H7 (cell line): Measurements from ENCODE around the gene JARID2. TPM values are rescaled to one million over a fixed set of nuclear protein-coding genes. Genes with fewer than 3 reads are reported as not detected.
"Not testable (repeated sequence)": the region's sequence is repeated elsewhere in the genome, so short reads cannot be mapped to it uniquely, and the experiment has no call there.

Source experiments
- DNase-seq: peaks from one replicate; pipeline ENCODE4 v3.0.0; 2012
- H3K27me3 ChIP-seq: 2 replicates; pipeline ENCODE4 v1.6.0; 2011; ENCODE audit warnings: mild to moderate bottlenecking, low read length; ENCODE audit not compliant: control insufficient read depth, insufficient read depth
- H3K36me3 ChIP-seq: replicated peaks from 2 replicates; pipeline ENCODE4 v1.5.1; 2011; ENCODE audit warnings: low read length; ENCODE audit not compliant: control insufficient read depth, insufficient read depth
- H3K4me3 ChIP-seq: 2 replicates; pipeline ENCODE4 v1.5.1; 2011; ENCODE audit warnings: low read depth, mild to moderate bottlenecking, control low read depth, low read length, moderate library complexity; ENCODE audit not compliant: insufficient read depth
- total RNA-seq: library from RNA; depleted of rRNA; stranded (reverse); fragments of >200 nt; shearing (Covaris generic); gene quantifications from 2 replicates; pipeline ENCODE4 v1.2.3, GENCODE V29; 2014

JARID2 gene
- total RNA-seq, 1 experiment from 2014 or later: 95.2 TPM

DNA sequence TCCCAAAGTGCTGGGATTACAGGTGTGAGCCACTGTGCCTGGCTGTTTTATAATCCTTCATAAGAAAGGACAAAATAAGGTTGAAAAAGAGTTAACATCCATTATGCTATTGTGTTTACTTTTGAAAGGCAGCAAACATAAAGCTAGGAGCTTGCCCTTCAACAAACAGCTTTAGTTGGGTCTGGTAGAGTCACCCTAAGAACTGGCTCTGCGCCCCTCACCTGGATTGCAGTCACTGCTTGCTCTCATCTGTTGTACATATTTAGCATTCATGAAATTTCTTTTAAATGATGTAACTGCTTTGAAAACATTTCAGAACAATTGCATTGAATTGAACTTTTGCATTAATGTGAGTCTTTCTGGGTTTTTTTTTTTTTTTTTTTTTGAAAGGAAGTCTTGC lies 38.9 kb downstream of the JARID2 start:
- no peaks in the 10 kb centered on the region for H3K27me3 ChIP-seq
- H3K4me3 ChIP-seq: no peak overlapping the region
- no peak for DNase-seq
- H3K36me3 ChIP-seq: peaks cover 5% of the 10 kb centered on the region

GRCh38 chr6:15285682-15286294 lies 39.9 kb downstream of the JARID2 start:
- DNase-seq: no peak
- Histone ChIP-seq H3K4me3 (no peak overlapping the region), H3K36me3 (peaks cover 5% of the 10 kb centered on the region), H3K27me3 (no peaks in the 10 kb centered on the region)

GRCh38 chr6:15287670-15288375 lies 42.0 kb downstream of the JARID2 start:
- Histone ChIP-seq H3K36me3 (peaks cover 7% of the 10 kb centered on the region), H3K27me3 (no peaks in the 10 kb centered on the region), H3K4me3 (no peak overlapping the region)
- DNase-seq: no peak

DNA sequence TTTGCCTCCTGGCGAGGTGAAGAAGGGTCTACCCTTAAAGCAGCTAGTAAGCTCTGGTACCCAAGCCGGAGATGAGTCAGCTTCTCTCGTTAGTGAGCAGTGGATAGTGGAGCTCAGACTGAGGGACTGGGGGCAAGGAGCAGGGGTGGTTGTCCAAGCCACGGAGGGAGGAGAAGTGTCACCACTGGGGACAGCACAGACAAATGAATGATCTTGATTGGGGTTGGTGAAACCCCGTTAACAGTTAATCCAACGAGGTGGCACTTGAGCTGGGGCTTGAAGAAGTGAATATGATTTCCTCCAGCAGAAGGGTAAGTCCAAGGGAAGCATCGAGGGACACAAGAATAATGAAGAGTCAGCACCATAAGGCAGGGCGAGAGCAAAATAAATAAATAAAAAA lies 43.0 kb downstream of the JARID2 start:
- DNase-seq: no peak
- Histone ChIP-seq H3K36me3 (peaks cover 9% of the 10 kb centered on the region), H3K4me3 (no peak overlapping the region), H3K27me3 (no peaks in the 10 kb centered on the region)

GRCh38 chr6:15289456-15289855 lies 43.6 kb downstream of the JARID2 start:
- not testable (repeated sequence) for H3K36me3 ChIP-seq, H3K4me3 ChIP-seq, DNase-seq, H3K27me3 ChIP-seq

- DNase-seq: no peak
- Histone ChIP-seq H3K27me3 (no peaks in the 10 kb centered on the region), H3K4me3 (no peak overlapping the region), H3K36me3 (peaks cover 9% of the 10 kb centered on the region)
Observed at GRCh38 chr6:15290067-15290680, 44.3 kb downstream of the JARID2 start.

DNA sequence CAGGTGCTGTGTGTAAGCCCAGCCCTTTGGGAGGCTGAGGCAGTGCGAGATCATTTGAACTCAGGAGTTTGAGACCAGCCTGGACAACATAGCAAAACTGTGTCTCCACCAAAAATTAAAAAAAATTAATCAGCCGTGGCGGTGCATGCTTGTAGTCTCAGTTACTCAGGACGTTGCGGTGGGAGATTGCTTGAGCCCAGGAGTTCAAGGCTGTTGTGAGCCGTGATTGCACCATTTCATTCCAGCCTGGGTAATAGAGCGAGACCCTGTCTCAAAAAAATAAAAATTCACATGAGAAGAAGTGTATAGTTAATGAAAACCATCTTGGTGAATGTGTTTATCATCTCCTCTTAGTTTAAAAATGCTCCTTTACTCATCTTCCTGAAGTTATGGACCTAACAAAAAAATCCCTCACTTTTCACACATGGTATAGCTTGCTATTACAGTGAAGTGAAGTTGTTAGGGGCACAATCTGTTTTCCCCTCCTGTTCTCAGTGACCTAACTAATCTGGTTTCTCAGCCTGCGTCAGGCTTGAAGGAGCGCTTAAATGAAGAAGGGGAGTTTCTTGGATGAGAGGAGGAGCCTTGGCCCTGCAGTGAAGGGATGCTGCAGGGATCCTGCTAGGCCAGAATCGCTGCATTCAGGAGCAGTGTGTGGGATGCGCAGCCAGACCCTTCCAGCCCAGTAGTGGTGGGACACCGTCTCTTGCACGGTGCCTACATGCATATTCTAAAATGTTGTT lies 45.3 kb downstream of the JARID2 start:
- Histone ChIP-seq H3K4me3 (no peak overlapping the region), H3K27me3 (no peaks in the 10 kb centered on the region), H3K36me3 (peaks cover 9% of the 10 kb centered on the region)
- DNase-seq: peak; percentile 44

- no peaks in the 10 kb centered on the region for H3K27me3 ChIP-seq
- no peak for DNase-seq
- peaks cover 6% of the 10 kb centered on the region for H3K36me3 ChIP-seq
- H3K4me3 ChIP-seq: no peak overlapping the region
Observed at GRCh38 chr6:15292721-15293302, 46.9 kb downstream of the JARID2 start.

- no peak for DNase-seq
- Histone ChIP-seq H3K27me3 (no peaks in the 10 kb centered on the region), H3K36me3 (peaks cover 4% of the 10 kb centered on the region), H3K4me3 (no peak overlapping the region)
Observed at GRCh38 chr6:15293674-15294073, 47.8 kb downstream of the JARID2 start.

DNA sequence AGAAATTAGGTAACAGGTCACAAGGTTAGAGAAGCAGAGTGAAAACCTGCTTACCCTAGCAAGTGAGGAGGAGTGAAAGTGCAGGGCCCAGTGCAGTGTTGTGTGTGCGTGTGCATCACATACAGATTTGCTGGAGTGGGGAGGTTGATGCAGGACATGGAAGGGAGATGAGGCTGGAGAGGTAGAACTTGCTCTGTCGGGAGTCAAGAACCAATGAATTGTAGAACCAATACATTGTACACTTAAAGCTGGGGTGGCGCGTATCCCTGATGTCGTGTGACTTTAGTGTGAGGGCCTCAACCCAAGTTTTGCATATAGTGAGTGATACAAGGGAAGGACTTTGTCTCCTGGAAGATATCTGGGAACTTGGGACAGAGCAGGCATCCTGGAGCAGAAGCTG lies 48.6 kb downstream of the JARID2 start:
- DNase-seq: no peak
- no peaks in the 10 kb centered on the region for H3K27me3 ChIP-seq
- no peak overlapping the region for H3K4me3 ChIP-seq
- peaks cover 4% of the 10 kb centered on the region for H3K36me3 ChIP-seq

GRCh38 chr6:15296249-15296648 lies 50.4 kb downstream of the JARID2 start:
- no peak for DNase-seq
- Histone ChIP-seq H3K27me3 (no peaks in the 10 kb centered on the region), H3K4me3 (no peak overlapping the region), H3K36me3 (peaks cover 4% of the 10 kb centered on the region)

DNA sequence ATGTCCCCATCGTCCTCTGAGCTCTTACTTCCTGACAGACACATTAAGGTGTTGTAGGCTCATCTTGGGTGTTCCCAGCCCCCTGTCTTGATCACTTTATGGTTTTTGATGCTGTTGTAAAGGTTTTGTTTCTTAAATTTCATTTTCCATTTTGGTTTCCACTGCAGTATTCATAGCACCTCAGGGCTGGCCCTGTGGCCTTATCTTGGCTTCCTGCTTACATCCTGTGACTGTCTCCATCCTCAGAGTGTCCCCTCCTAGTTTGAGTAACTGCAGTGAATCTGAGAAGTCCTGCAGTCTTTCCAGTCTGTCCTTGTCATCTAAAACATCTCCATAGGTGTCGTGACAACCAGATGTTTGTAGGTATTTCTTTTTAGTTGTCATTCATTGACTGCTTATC lies 50.9 kb downstream of the JARID2 start:
- Histone ChIP-seq H3K36me3 (peaks cover 2% of the 10 kb centered on the region), H3K4me3 (no peak overlapping the region)
- DNase-seq: no peak

GRCh38 chr6:15297167-15297566 lies 51.3 kb downstream of the JARID2 start:
- not testable (repeated sequence) for H3K36me3 ChIP-seq, H3K27me3 ChIP-seq, DNase-seq, H3K4me3 ChIP-seq

More for the DNA sequence above, 50.9 kb downstream of the JARID2 start:
- no peaks in the 10 kb centered on the region for H3K27me3 ChIP-seq

GRCh38 chr6:15297895-15298590 lies 52.2 kb downstream of the JARID2 start:
- H3K36me3 ChIP-seq: peaks cover 2% of the 10 kb centered on the region
- no peak for DNase-seq
- H3K4me3 ChIP-seq: no peak overlapping the region

More at GRCh38 chr6:15297895-15298590, 52.2 kb downstream of the JARID2 start:
- H3K27me3 ChIP-seq: no peaks in the 10 kb centered on the region
